Kidney epithelial cell (primary cell): Measurements from ENCODE around the gene GAN. TPM values are rescaled to one million over a fixed set of nuclear protein-coding genes. Genes with fewer than 3 reads are reported as not detected.

Source experiments
- DNase-seq: peaks from one replicate; pipeline ENCODE4 v3.0.0-alpha.2; 2010; ENCODE audit warnings: low read depth
- H3K27me3 ChIP-seq: 2 replicates; pipeline ENCODE4 v1.6.0; 2011; ENCODE audit warnings: low read length; ENCODE audit not compliant: control insufficient read depth, insufficient read depth
- H3K36me3 ChIP-seq: 2 replicates; pipeline ENCODE4 v1.5.1; 2011; ENCODE audit warnings: low read length; ENCODE audit not compliant: control insufficient read depth, insufficient read depth
- H3K4me3 ChIP-seq: 2 replicates; pipeline ENCODE4 v1.5.1; 2011; ENCODE audit warnings: low read depth, mild to moderate bottlenecking, control low read depth, low read length
- total RNA-seq: library from RNA; depleted of rRNA; stranded (reverse); fragments of >200 nt; gene quantifications from 2 replicates; pipeline ENCODE4 v1.2.3, GENCODE V29; 2015
- TF ChIP-seq, protein P1 (sequence below): IDR thresholded peaks from 2 replicates; pipeline ENCODE4 v1.5.1; 2011; ENCODE audit warnings: mild to moderate bottlenecking, moderate library complexity, low read length, control low read depth, inconsistent platforms; ENCODE audit not compliant: insufficient read depth, poor library complexity, severe bottlenecking

Gene GAN
- total RNA-seq, 1 donor from 2014 or later, result 9.7 TPM

DNA sequence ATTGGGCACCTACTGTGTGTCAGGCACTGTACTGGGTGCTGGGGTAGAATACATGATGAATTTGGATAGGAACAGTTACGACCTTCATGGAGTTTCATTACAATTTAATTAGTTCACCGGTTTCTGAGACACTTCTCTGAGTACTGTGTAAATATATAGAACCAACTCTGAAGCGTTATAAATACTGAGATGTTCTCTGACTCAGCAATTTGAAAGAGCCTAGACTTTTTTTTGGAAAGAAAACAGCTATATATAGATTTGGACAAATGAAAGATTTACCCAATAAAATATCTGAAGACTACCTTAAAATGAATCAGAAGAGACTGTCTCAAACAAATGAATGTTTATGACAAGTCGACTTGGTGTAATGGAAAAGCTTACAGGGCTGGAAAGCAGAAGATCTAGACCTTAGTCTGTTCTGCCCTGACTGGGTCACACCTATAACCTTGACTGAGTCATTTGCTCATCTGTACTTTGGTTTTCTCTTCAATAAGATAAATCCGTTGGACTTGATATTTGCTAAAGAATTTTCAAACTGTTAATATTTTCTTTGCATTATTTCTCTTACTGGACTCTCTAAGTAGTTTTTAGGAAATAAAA lies 4.6 kb upstream of the GAN start:
- TF ChIP-seq, protein P1, sequence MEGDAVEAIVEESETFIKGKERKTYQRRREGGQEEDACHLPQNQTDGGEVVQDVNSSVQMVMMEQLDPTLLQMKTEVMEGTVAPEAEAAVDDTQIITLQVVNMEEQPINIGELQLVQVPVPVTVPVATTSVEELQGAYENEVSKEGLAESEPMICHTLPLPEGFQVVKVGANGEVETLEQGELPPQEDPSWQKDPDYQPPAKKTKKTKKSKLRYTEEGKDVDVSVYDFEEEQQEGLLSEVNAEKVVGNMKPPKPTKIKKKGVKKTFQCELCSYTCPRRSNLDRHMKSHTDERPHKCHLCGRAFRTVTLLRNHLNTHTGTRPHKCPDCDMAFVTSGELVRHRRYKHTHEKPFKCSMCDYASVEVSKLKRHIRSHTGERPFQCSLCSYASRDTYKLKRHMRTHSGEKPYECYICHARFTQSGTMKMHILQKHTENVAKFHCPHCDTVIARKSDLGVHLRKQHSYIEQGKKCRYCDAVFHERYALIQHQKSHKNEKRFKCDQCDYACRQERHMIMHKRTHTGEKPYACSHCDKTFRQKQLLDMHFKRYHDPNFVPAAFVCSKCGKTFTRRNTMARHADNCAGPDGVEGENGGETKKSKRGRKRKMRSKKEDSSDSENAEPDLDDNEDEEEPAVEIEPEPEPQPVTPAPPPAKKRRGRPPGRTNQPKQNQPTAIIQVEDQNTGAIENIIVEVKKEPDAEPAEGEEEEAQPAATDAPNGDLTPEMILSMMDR, result no peak
- Histone ChIP-seq H3K36me3 (no peaks in the 10 kb centered on the region), H3K4me3 (no peak overlapping the region), H3K27me3 (no peaks in the 10 kb centered on the region)
- DNase-seq, result no peak

- Histone ChIP-seq H3K36me3 (no peaks in the 10 kb centered on the region), H3K4me3 (no peak overlapping the region), H3K27me3 (no peaks in the 10 kb centered on the region)
- TF ChIP-seq, protein P1, result no peak
- DNase-seq, result no peak
Measured at GRCh38 chr16:81311762-81312161, 3.0 kb upstream of the GAN start.

GRCh38 chr16:81313701-81314602 lies 810 bp upstream of the GAN start:
- Histone ChIP-seq H3K36me3 (no peaks in the 10 kb centered on the region), H3K4me3 (peak overlapping the region; percentile 93), H3K27me3 (no peaks in the 10 kb centered on the region)
- TF ChIP-seq, protein P1, result no peak
- no peak for DNase-seq

- peak overlapping the region; percentile 93 for H3K4me3 ChIP-seq
- TF ChIP-seq, protein P1, result no peak
- no peak for DNase-seq
- no peaks in the 10 kb centered on the region for H3K27me3 ChIP-seq
- H3K36me3 ChIP-seq, result no peaks in the 10 kb centered on the region
Measured at GRCh38 chr16:81315271-81316175, 761 bp downstream of the GAN start.

DNA sequence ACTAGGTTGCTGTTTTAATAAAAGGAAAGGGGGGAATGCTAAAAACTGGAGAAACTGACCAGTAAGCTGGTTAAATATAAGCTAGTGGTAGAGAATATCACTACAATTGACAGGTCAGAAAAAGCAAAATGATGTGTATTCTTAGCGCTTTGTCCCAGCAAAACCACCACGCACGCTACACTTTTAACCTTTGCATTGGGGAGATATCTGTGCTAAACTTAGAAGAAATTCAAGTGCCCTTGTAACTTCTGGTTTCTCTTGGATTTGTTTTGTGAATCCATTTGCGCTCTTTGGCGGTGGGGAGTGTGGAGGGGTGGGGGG lies 1.4 kb downstream of the GAN start:
- no peaks in the 10 kb centered on the region for H3K36me3 ChIP-seq
- no peak for DNase-seq
- H3K4me3 ChIP-seq, result peak overlapping the region; percentile 93
- H3K27me3 ChIP-seq, result no peaks in the 10 kb centered on the region
- TF ChIP-seq, protein P1, result no peak
